ENCODE data around the gene EFEMP2.

Gene EFEMP2

GRCh38 chr11:65856689-65857499, 15.7 kb downstream of the EFEMP2 start:
- no peaks in the 10 kb centered on the region for H3K27me3 ChIP-seq (replicated peaks)
- in situ Hi-C loops (cut with HindIII; ENCODE audit: low pct_ligation_motif_present, low sequenced_read_pairs), result no loop called here
- peak; percentile 63 for DNase-seq
- no peak for TF ChIP-seq CTCF (IDR thresholded peaks at IDR 0.05; ENCODE audit: low read depth, low read length, missing control alignments)
- H3K27ac ChIP-seq, result peak overlapping the region; percentile 93
- H3K36me3 ChIP-seq (replicated peaks), result peaks cover 54% of the 10 kb centered on the region
- peak overlapping the region; percentile 95 for H3K4me3 ChIP-seq (ENCODE audit: low read depth, low read length)

GRCh38 chr11:65855927-65856363, 16.7 kb downstream of the EFEMP2 start:
- DNase-seq, result no peak
- no peak overlapping the region for H3K27ac ChIP-seq
- H3K4me3 ChIP-seq (ENCODE audit: low read depth, low read length), result peak overlapping the region; percentile 95
- no peaks in the 10 kb centered on the region for H3K27me3 ChIP-seq (replicated peaks)
- TF ChIP-seq CTCF (IDR thresholded peaks at IDR 0.05; ENCODE audit: low read depth, low read length, missing control alignments), result no peak
- peaks cover 61% of the 10 kb centered on the region for H3K36me3 ChIP-seq (replicated peaks)
- in situ Hi-C loops (cut with HindIII; ENCODE audit: low pct_ligation_motif_present, low sequenced_read_pairs), result no loop called here

- peak overlapping the region; percentile 95 for H3K4me3 ChIP-seq (ENCODE audit: low read depth, low read length)
- peaks cover 66% of the 10 kb centered on the region for H3K36me3 ChIP-seq (replicated peaks)
- no peak for DNase-seq
- H3K27me3 ChIP-seq (replicated peaks), result no peaks in the 10 kb centered on the region
- in situ Hi-C loops (cut with HindIII; ENCODE audit: low pct_ligation_motif_present, low sequenced_read_pairs), result no loop called here
- H3K27ac ChIP-seq, result no peak overlapping the region
- no peak for TF ChIP-seq CTCF (IDR thresholded peaks at IDR 0.05; ENCODE audit: low read depth, low read length, missing control alignments)
These were observed 17.5 kb downstream of the EFEMP2 start for GRCh38 chr11:65854852-65855837.

GRCh38 chr11:65854161-65854592, 18.4 kb downstream of the EFEMP2 start:
- no peak for TF ChIP-seq CTCF (IDR thresholded peaks at IDR 0.05; ENCODE audit: low read depth, low read length, missing control alignments)
- H3K36me3 ChIP-seq (replicated peaks), result peaks cover 66% of the 10 kb centered on the region
- in situ Hi-C loops (cut with HindIII; ENCODE audit: low pct_ligation_motif_present, low sequenced_read_pairs), result no loop called here
- no peak for DNase-seq
- no peak overlapping the region for H3K27ac ChIP-seq
- no peaks in the 10 kb centered on the region for H3K27me3 ChIP-seq (replicated peaks)
- no peak overlapping the region for H3K4me3 ChIP-seq (ENCODE audit: low read depth, low read length)

- DNase-seq, result no peak
- in situ Hi-C loops (cut with HindIII; ENCODE audit: low pct_ligation_motif_present, low sequenced_read_pairs), result no loop called here
- H3K27me3 ChIP-seq (replicated peaks), result no peaks in the 10 kb centered on the region
- peaks cover 66% of the 10 kb centered on the region for H3K36me3 ChIP-seq (replicated peaks)
- no peak overlapping the region for H3K4me3 ChIP-seq (ENCODE audit: low read depth, low read length)
- no peak overlapping the region for H3K27ac ChIP-seq
- TF ChIP-seq CTCF (IDR thresholded peaks at IDR 0.05; ENCODE audit: low read depth, low read length, missing control alignments), result peak; percentile 2
These were observed 19.2 kb downstream of the EFEMP2 start for GRCh38 chr11:65853246-65853979.
